ENCODE results near the gene SLC22A5. TPM values are rescaled to one million over a fixed set of nuclear protein-coding genes. Genes with fewer than 3 reads are reported as not detected.

SLC22A5 gene
- total RNA-seq, 1 donor from 2014 or later = 13.1 TPM

GRCh38 chr5:132371603-132371994, 2.1 kb downstream of the SLC22A5 start:
- DNase-seq (ENCODE audit: low read depth) = no peak
- TF ChIP-seq CTCF (conservative IDR thresholded peaks at IDR 0.05; ENCODE audit: low read depth, low read length) = no peak
- peak overlapping the region; percentile 84 for H3K4me3 ChIP-seq (ENCODE audit: low read depth, low read length)

GRCh38 chr5:132372127-132372526, 2.6 kb downstream of the SLC22A5 start:
- peak overlapping the region; percentile 84 for H3K4me3 ChIP-seq (ENCODE audit: low read depth, low read length)
- TF ChIP-seq CTCF (conservative IDR thresholded peaks at IDR 0.05; ENCODE audit: low read depth, low read length) = no peak
- DNase-seq (ENCODE audit: low read depth) = no peak

- peak overlapping the region; percentile 84 for H3K4me3 ChIP-seq (ENCODE audit: low read depth, low read length)
- no peak for DNase-seq (ENCODE audit: low read depth)
- TF ChIP-seq CTCF (conservative IDR thresholded peaks at IDR 0.05; ENCODE audit: low read depth, low read length) = no peak
Measured at GRCh38 chr5:132372542-132372941, 3.0 kb downstream of the SLC22A5 start.

- no peak for DNase-seq (ENCODE audit: low read depth)
- TF ChIP-seq CTCF (conservative IDR thresholded peaks at IDR 0.05; ENCODE audit: low read depth, low read length) = no peak
- no peak overlapping the region for H3K4me3 ChIP-seq (ENCODE audit: low read depth, low read length)
Measured at GRCh38 chr5:132375957-132376356, 6.4 kb downstream of the SLC22A5 start.

- no peak for TF ChIP-seq CTCF (conservative IDR thresholded peaks at IDR 0.05; ENCODE audit: low read depth, low read length)
- no peak overlapping the region for H3K4me3 ChIP-seq (ENCODE audit: low read depth, low read length)
- no peak for DNase-seq (ENCODE audit: low read depth)
Measured at GRCh38 chr5:132376694-132377641, 7.5 kb downstream of the SLC22A5 start.

GRCh38 chr5:132377738-132378137, 8.2 kb downstream of the SLC22A5 start:
- no peak overlapping the region for H3K4me3 ChIP-seq (ENCODE audit: low read depth, low read length)
- no peak for DNase-seq (ENCODE audit: low read depth)
- TF ChIP-seq CTCF (conservative IDR thresholded peaks at IDR 0.05; ENCODE audit: low read depth, low read length) = no peak

- no peak for DNase-seq (ENCODE audit: low read depth)
- no peak for TF ChIP-seq CTCF (conservative IDR thresholded peaks at IDR 0.05; ENCODE audit: low read depth, low read length)
- H3K4me3 ChIP-seq (ENCODE audit: low read depth, low read length) = no peak overlapping the region
Measured at GRCh38 chr5:132378580-132378979, 9.1 kb downstream of the SLC22A5 start.
